GM19324 (cell line): ENCODE data around the gene TSPOAP1.

Experiments used
- ATAC-seq: cut with Tn5 transposase; IDR thresholded peaks from one replicate; pipeline ENCODE4 v1.9.1; 2021; ENCODE audit warnings: mild to moderate bottlenecking, moderate library complexity; ENCODE audit not compliant: unreplicated experiment, low FRiP score

Gene TSPOAP1

GRCh38 chr17:58307468-58308172, 21.0 kb downstream of the TSPOAP1 start:
- no peak for ATAC-seq

DNA sequence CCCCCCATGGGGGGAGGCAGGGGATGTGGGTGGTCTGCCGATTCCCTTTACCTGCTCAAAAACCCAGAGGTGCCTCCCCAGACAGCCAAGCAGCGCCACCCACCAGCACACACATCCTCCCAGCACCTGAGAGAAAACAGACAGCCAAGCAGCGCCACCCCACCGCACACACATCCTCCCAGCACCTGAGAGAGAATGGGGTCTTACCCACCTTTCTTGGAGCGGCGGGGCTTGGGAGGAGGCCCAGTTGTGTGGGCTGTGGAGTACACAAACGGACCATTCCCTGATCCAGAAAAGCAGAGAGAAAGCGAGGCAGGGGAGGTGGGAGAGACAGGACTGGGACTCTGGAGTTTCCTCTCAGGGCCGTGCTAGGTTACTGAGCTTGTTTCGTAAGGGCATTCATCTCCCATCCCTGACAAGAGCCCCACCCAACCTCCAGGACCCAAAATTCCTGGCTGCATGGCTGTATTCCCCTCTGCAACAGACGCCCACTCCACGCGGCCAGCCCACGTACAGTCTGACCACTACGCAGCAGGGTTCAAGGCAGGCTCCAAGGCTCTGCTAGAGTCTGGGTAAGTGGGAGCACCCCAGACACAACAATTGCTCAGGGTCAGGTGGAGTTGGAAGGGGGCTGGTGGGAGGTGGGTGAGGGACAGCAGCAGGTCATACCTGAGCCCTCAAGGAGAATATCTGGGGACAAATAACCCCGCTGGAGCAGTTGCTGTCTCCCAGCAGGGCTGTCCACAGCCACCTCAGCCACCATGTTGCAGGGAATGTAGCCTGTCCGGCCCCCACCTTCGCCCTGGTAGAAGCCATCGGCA, 22.3 kb downstream of the TSPOAP1 start:
- no peak for ATAC-seq

DNA sequence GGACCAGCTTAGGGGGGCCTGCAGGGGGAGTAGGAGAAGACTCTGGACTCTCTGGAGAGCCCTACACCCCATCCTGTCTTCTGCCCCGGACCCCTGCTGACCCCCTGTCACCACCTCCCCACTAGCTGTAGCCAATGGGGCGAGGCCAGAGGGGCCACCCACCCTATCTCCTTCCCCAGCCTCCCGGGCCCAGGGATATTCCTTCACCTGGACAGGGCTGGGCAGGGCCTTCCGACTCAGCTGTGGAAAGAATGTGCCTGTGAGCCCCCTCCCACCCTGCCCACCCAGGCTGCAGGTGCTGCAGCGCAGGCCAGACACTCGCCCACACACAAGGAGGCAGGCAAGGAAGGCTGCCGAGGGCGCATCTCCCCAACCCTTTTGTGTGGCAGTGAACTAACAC, 23.0 kb downstream of the TSPOAP1 start:
- ATAC-seq, result no peak

- no peak for ATAC-seq
These were observed 23.7 kb downstream of the TSPOAP1 start for GRCh38 chr17:58304750-58305486.

DNA sequence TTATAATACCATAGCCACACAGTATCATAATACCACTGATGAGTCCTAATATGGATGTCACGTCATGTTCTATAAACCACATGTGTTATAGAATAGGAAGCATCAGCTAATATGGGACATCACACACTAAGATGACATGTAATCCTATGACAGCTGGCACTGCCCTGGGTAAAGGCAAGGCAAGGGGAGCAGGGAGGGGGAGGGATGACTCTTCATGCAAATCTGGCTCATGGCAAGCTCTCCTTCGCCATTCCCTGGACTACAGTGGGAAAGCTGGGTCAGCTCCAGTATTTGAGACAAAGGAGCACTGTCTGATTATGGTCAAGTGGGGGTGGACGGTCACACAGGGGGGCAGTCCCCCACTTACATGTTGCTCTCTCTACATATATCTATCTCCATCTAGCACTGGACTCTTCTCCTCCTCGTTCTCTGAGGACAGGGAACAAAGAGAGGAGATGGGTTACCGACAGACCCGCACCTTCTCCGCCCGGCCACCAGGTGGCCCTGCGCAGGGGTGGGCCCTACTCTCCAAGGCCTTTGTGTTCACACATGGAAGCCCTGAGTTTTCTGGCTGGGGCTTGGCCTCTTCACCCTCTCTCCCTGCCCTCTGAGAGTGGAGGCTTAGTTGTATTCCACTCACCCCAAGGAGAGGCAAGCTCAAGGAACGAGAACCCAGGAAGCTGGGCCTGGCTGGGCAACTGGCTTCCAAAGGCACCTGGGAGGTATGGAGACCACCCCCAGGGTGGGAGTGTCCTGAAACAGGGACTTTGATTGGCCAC, 24.4 kb downstream of the TSPOAP1 start:
- no peak for ATAC-seq

DNA sequence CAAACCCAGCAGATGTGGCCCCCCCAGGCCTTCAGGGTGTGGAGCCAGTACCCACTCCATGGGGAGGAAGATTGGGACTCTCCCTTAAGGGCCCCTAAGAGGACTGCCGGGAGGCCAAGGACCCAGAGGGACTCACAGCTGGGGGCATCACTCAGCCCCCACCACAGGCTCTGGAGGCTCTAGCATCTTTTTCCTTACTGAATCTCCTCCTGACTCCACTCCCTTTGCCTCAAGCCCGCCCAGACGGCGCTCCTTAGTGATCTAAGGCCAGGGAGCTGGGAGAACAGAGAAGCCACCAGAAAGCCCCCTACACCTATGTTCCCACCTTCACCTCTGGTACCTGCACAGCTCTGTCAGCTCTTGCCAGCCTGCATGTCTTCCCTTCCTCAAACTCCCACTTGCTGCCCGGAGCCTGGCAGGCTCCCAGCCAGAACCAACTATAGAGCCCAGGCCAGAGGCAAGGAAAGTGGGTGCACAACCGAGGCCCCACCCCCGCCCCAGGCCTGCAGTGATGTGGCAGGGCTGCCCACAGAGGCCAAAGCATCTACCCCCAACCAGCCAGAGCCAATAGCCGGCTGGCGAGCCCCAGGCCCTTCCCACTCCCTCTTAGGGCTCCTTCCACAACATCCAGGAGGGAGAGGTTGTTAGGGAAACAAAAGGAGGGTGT, 25.5 kb downstream of the TSPOAP1 start:
- ATAC-seq, result no peak

DNA sequence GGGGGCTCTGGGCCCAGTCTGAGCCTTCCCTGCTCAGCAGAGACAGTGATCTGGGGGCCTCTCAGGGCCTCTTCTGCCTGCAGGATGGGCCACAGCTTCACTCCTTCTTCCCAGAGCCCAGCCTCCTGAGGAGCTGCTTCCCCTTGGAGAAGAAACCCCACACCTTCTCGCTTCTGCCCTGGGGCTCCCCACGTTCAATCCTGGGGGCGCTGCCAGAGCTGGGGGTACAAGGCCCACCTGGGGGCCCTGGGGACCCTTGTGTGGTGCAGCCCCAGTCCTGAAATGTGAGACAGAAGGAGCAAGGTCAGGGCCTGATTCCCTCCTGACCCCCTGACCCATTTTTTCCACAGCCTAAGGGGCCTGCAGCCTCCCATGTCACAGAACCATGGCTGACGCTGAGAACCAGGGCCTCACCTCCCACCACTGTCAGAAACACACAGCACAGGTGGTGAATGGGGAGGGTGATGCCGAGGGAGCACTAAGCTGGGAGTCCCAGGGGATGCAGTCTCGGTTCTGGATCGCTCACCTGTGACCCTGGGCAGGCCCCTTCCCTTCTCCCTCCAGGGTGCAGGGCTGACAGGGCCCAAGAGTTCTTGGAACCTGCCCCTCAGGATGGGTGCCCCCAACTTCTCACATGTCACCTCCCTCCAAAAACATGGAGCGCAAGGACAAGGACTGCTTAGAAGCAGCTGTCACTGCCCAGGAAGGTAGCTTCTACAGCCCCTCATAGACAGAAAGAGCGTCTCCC, 26.2 kb downstream of the TSPOAP1 start:
- ATAC-seq, result no peak

GRCh38 chr17:58301504-58302150, 27.0 kb downstream of the TSPOAP1 start:
- no peak for ATAC-seq

DNA sequence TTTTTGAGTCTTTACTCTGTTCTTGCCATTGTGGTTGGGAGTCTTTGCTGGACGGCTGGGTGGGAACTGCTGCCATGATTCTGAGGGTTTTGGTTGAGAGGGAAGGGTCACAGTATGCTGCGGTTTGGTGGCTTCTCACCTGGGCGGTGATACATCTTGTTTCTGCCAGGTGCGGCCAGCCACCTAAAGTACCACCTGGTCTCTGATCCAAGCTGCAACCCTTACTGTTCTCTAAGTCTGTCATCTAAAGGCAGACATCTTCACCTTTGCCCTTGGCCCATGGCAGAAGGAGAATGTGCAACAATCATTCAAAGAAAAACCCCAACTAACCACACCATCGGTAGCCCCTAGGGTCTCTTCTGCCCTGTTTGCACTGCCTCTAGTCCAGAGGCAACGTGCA, 28.3 kb downstream of the TSPOAP1 start:
- no peak for ATAC-seq

DNA sequence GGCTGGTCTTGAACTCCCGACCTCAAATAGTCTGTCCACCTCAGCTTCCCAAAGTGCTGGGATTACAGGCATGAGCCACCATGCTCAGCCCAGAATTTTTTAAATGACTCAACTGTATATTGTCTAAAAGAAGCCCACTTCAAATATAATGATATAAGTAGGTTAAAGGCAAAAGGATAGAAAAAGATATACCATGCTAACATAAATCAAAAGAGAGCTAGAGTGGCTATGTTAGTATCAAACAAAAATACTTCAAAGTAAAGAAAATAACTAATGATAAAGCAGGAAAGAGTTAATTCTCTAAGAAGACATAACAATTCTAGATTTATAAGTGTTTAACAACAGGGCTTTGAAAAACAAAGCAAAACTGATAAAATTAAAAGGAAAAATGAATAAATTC, 34.6 kb downstream of the TSPOAP1 start:
- no peak for ATAC-seq

GRCh38 chr17:58291246-58291645, 37.3 kb downstream of the TSPOAP1 start:
- no peak for ATAC-seq

GRCh38 chr17:58289869-58290268, 38.7 kb downstream of the TSPOAP1 start:
- no peak for ATAC-seq

- no peak for ATAC-seq
These were observed 43.2 kb downstream of the TSPOAP1 start for GRCh38 chr17:58285422-58285810.

- ATAC-seq, result no peak
These were observed 43.8 kb downstream of the TSPOAP1 start for GRCh38 chr17:58284613-58285421.

- no peak for ATAC-seq
These were observed 44.7 kb downstream of the TSPOAP1 start for GRCh38 chr17:58283674-58284612.

DNA sequence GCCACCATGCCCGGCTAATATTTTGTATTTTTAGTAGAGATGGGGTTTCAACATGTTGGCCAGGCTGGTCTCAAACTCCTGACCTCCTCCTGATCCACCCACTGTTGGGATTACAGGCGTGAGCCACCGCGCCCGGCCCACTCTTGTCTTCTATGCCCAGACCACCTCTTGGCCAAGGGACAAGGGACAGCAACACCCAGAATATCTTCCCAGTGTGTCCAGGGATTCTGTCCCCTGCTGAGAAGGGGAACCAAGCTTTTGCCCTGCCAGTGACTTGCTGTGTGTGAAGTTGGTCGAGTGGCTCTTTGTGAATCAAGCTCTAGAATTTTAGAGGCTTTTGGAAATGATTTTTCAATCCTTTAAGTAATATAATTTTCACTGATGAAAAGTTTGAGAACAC, 46.2 kb downstream of the TSPOAP1 start:
- no peak for ATAC-seq

- no peak for ATAC-seq
These were observed 47.0 kb downstream of the TSPOAP1 start for GRCh38 chr17:58281511-58282011.
